Peyer's patch (tissue), 4 donors: ENCODE measurements around the gene CD53.

ENCODE experiments used
- POLR2A ChIP-seq, 2 donors: fragments of 450-650 bp; IDR thresholded peaks; one replicate each; pipeline ENCODE4 v1.5.1; 2017; ENCODE audit warnings: antibody characterized with exemption in 2 of 2, mild to moderate bottlenecking in 2 of 2, moderate library complexity in 2 of 2
- TF ChIP-seq, protein P1 (sequence below), 6 experiments: fragments of 450-650 bp in 4 of 6; fragments of 200-600 bp in 2 of 6; sonication (generic) in 1 of 6; IDR thresholded peaks; one replicate each; pipeline ENCODE4 v1.5.1; 2017 to 2019; ENCODE audit warnings: antibody characterized with exemption in 6 of 6, mild to moderate bottlenecking in 3 of 6, moderate library complexity in 1 of 6

GRCh38 chr1:110893908-110894490 is 21.1 kb downstream of the CD53 start:
- no peak for TF ChIP-seq POLR2A (IDR thresholded peaks at IDR 0.05)
- TF ChIP-seq, protein P1, sequence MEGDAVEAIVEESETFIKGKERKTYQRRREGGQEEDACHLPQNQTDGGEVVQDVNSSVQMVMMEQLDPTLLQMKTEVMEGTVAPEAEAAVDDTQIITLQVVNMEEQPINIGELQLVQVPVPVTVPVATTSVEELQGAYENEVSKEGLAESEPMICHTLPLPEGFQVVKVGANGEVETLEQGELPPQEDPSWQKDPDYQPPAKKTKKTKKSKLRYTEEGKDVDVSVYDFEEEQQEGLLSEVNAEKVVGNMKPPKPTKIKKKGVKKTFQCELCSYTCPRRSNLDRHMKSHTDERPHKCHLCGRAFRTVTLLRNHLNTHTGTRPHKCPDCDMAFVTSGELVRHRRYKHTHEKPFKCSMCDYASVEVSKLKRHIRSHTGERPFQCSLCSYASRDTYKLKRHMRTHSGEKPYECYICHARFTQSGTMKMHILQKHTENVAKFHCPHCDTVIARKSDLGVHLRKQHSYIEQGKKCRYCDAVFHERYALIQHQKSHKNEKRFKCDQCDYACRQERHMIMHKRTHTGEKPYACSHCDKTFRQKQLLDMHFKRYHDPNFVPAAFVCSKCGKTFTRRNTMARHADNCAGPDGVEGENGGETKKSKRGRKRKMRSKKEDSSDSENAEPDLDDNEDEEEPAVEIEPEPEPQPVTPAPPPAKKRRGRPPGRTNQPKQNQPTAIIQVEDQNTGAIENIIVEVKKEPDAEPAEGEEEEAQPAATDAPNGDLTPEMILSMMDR (IDR thresholded peaks at IDR 0.05) = no peak
